Lower lobe of right lung (tissue), 2 donors: Measurements from ENCODE around the gene PLEKHA7. TPM values are rescaled to one million over a fixed set of nuclear protein-coding genes. Genes with fewer than 3 reads are reported as not detected.
A peak's percentile ranks its signal among the peaks of the same experiment; 100 is the strongest.

Experiments used
- ATAC-seq, 2 donors: fragments of 200-7000 bp; cut with Tn5 transposase; one replicate each; pipeline ENCODE4 v1.9.1; 2020 to 2022; ENCODE audit warnings: mild to moderate bottlenecking in 2 of 2, moderate library complexity in 2 of 2
- DNase-seq: peaks from one replicate; pipeline ENCODE4 v3.0.0-alpha.2; 2020
- H3K27ac ChIP-seq: fragments of 200-600 bp; one replicate; pipeline ENCODE4 v1.8.0; 2022
- H3K27me3 ChIP-seq: fragments of 200-600 bp; one replicate; pipeline ENCODE4 v1.8.0; 2022; ENCODE audit warnings: low read depth
- H3K36me3 ChIP-seq: fragments of 200-600 bp; one replicate; pipeline ENCODE4 v1.8.0; 2022; ENCODE audit warnings: mild to moderate bottlenecking
- H3K4me1 ChIP-seq: fragments of 200-600 bp; one replicate; pipeline ENCODE4 v1.8.0; 2022
- H3K4me3 ChIP-seq: fragments of 200-600 bp; one replicate; pipeline ENCODE4 v1.8.0; 2022; ENCODE audit warnings: mild to moderate bottlenecking
- H3K9me3 ChIP-seq: fragments of 200-600 bp; one replicate; pipeline ENCODE4 v1.8.0; 2022
- intact Hi-C: fragments of 100-400 bp; cut with DNase I; formaldehyde crosslinking; loops from one replicate; pipeline ENCODE4 v1.11.0; 2022
- total RNA-seq: library from RNA; stranded (reverse); fragmentation: NEBNext Ultra II Directional; extraction: Animal tissue kit (Norgen Biotek cat#: 25700); gene quantifications from one replicate; pipeline ENCODE4 v1.2.1, GENCODE V29; 2021
- TF ChIP-seq, protein P1 (sequence below): fragments of 200-600 bp; IDR thresholded peaks from one replicate; pipeline ENCODE4 v1.8.0; 2022; ENCODE audit warnings: antibody characterized with exemption, mild to moderate bottlenecking
- donor health status: DM: no; HTN: yes; CAD: no; lungs with severe emphysema.

Gene PLEKHA7
- total RNA-seq, 1 donor from 2014 or later = 44.0 TPM

DNA sequence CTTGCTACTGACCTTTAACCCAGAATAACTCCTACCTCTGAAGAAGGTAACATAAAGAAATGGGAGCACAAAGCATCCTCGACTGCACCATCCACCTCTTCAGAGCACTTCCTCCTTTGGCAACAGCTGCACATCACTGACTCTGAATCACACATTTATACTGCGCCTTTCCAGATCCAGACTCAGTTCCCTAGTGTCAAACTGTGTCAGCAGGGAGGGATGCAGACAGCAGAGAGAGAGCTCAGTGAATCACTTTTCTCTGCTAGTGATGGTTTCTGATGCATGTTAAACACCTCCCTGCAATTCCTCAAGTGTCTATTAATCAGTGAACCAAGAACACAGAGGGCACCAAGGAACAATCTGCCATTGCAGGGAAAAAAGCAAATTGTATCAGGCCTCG, 118.9 kb downstream of the PLEKHA7 start:
- peaks cover 5% of the 10 kb centered on the region for H3K4me1 ChIP-seq

DNA sequence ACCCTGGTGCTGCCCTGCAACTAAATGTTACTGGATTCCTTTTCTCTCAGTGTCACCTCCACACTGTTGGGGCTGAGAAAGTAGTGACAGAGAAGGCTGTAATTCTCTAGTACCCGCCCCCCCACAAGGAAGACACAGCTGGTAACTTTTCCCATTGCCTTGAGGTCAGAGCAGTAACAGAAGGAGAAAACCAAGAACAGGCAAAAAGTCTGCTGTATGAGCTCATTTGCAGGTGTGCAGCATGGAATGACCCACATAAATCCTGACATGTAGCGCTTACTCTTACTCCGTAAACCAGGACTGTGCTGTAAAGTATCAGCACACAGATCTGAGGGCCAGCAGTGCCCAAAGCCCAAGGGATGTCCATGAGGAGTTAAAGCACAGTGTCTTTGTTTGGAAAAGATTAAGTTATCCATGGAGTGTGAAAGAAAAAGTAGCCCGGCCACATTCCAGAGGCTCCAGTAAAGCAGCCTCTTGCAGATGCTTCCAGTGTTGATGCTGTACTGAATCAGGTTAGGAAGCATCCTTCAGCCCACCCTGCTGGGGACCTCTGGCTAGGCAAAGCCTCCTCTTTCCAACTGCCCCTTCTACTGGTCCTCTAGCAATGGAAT, 120.7 kb downstream of the PLEKHA7 start:
- intact Hi-C loops = no loop called here
- Histone ChIP-seq H3K4me1 (peaks cover 5% of the 10 kb centered on the region), H3K9me3 (no peaks in the 10 kb centered on the region), H3K27ac (peak overlapping the region; percentile 6), H3K27me3 (no peaks in the 10 kb centered on the region), H3K36me3 (no peaks in the 10 kb centered on the region), H3K4me3 (no peak overlapping the region)
- TF ChIP-seq, protein P1, sequence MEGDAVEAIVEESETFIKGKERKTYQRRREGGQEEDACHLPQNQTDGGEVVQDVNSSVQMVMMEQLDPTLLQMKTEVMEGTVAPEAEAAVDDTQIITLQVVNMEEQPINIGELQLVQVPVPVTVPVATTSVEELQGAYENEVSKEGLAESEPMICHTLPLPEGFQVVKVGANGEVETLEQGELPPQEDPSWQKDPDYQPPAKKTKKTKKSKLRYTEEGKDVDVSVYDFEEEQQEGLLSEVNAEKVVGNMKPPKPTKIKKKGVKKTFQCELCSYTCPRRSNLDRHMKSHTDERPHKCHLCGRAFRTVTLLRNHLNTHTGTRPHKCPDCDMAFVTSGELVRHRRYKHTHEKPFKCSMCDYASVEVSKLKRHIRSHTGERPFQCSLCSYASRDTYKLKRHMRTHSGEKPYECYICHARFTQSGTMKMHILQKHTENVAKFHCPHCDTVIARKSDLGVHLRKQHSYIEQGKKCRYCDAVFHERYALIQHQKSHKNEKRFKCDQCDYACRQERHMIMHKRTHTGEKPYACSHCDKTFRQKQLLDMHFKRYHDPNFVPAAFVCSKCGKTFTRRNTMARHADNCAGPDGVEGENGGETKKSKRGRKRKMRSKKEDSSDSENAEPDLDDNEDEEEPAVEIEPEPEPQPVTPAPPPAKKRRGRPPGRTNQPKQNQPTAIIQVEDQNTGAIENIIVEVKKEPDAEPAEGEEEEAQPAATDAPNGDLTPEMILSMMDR = no peak
- DNase-seq = no peak
- ATAC-seq = peak; percentile 60 to 64

More for the DNA sequence above, 118.9 kb downstream of the PLEKHA7 start:
- intact Hi-C loops = no loop called here
- no peak for ATAC-seq
- TF ChIP-seq, protein P1 = no peak
- H3K9me3 ChIP-seq = no peaks in the 10 kb centered on the region
- no peak for DNase-seq
- no peaks in the 10 kb centered on the region for H3K27me3 ChIP-seq
- H3K27ac ChIP-seq = no peak overlapping the region
- H3K4me3 ChIP-seq = no peak overlapping the region
- no peaks in the 10 kb centered on the region for H3K36me3 ChIP-seq

- Histone ChIP-seq H3K36me3 (no peaks in the 10 kb centered on the region), H3K4me3 (no peak overlapping the region), H3K9me3 (no peaks in the 10 kb centered on the region), H3K4me1 (no peaks in the 10 kb centered on the region), H3K27me3 (no peaks in the 10 kb centered on the region), H3K27ac (no peak overlapping the region)
- TF ChIP-seq, protein P1 = no peak
- ATAC-seq = no peak
- DNase-seq = no peak
- intact Hi-C loops = no loop called here
These were observed 122.2 kb downstream of the PLEKHA7 start for GRCh38 chr11:16891964-16892363.

GRCh38 chr11:16891165-16891564, 123.0 kb downstream of the PLEKHA7 start:
- DNase-seq = no peak
- H3K27ac ChIP-seq = no peak overlapping the region
- no peaks in the 10 kb centered on the region for H3K4me1 ChIP-seq
- TF ChIP-seq, protein P1 = no peak
- no peak overlapping the region for H3K4me3 ChIP-seq
- no peaks in the 10 kb centered on the region for H3K9me3 ChIP-seq
- ATAC-seq = no peak
- intact Hi-C loops = no loop called here
- no peaks in the 10 kb centered on the region for H3K36me3 ChIP-seq
- no peaks in the 10 kb centered on the region for H3K27me3 ChIP-seq

- no peaks in the 10 kb centered on the region for H3K9me3 ChIP-seq
- H3K4me1 ChIP-seq = no peaks in the 10 kb centered on the region
- intact Hi-C loops = no loop called here
- no peaks in the 10 kb centered on the region for H3K36me3 ChIP-seq
- DNase-seq (no peak), ATAC-seq (no peak)
- no peak overlapping the region for H3K27ac ChIP-seq
- TF ChIP-seq, protein P1 = no peak
- no peak overlapping the region for H3K4me3 ChIP-seq
- H3K27me3 ChIP-seq = no peaks in the 10 kb centered on the region
These were observed 123.8 kb downstream of the PLEKHA7 start for GRCh38 chr11:16890442-16890841.
